Astrocyte (in vitro differentiated cells and primary cell): Measurements from ENCODE around the gene NBPF1.
"Not testable (repeated sequence)": the region's sequence is repeated elsewhere in the genome, so short reads cannot be mapped to it uniquely, and the experiment has no call there.

ENCODE experiments used
- CTCF ChIP-seq: IDR thresholded peaks from 2 replicates; pipeline ENCODE4 v1.5.1; 2011; ENCODE audit warnings: low read depth, mild to moderate bottlenecking, inconsistent platforms, low read length, moderate library complexity; ENCODE audit not compliant: insufficient read depth
- EZH2 ChIP-seq: IDR thresholded peaks from 2 replicates; pipeline ENCODE4 v1.6.1; 2012; ENCODE audit warnings: mild to moderate bottlenecking, low read length, inconsistent platforms; ENCODE audit not compliant: insufficient read depth

- not testable (repeated sequence) for TF ChIP-seq CTCF, EZH2
These were observed 94.0 kb downstream of the NBPF1 start for GRCh38 chr1:16519255-16519951.
